ENCODE results near the gene RICTOR. TPM values are rescaled to one million over a fixed set of nuclear protein-coding genes. Genes with fewer than 3 reads are reported as not detected.
A peak's percentile ranks its signal among the peaks of the same experiment; 100 is the strongest.

RICTOR gene, protein sequence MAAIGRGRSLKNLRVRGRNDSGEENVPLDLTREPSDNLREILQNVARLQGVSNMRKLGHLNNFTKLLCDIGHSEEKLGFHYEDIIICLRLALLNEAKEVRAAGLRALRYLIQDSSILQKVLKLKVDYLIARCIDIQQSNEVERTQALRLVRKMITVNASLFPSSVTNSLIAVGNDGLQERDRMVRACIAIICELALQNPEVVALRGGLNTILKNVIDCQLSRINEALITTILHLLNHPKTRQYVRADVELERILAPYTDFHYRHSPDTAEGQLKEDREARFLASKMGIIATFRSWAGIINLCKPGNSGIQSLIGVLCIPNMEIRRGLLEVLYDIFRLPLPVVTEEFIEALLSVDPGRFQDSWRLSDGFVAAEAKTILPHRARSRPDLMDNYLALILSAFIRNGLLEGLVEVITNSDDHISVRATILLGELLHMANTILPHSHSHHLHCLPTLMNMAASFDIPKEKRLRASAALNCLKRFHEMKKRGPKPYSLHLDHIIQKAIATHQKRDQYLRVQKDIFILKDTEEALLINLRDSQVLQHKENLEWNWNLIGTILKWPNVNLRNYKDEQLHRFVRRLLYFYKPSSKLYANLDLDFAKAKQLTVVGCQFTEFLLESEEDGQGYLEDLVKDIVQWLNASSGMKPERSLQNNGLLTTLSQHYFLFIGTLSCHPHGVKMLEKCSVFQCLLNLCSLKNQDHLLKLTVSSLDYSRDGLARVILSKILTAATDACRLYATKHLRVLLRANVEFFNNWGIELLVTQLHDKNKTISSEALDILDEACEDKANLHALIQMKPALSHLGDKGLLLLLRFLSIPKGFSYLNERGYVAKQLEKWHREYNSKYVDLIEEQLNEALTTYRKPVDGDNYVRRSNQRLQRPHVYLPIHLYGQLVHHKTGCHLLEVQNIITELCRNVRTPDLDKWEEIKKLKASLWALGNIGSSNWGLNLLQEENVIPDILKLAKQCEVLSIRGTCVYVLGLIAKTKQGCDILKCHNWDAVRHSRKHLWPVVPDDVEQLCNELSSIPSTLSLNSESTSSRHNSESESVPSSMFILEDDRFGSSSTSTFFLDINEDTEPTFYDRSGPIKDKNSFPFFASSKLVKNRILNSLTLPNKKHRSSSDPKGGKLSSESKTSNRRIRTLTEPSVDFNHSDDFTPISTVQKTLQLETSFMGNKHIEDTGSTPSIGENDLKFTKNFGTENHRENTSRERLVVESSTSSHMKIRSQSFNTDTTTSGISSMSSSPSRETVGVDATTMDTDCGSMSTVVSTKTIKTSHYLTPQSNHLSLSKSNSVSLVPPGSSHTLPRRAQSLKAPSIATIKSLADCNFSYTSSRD (N-terminal part only)
- total RNA-seq: 43.8 TPM
- 3.4 TPM for polyA plus RNA-seq (ENCODE audit: insufficient read depth, low read depth, low replicate concordance)
- long read RNA-seq, donor 1: 0 reads
- long read RNA-seq, donor 2: 0 reads
- long read RNA-seq, donor 3: 0 reads
- long read RNA-seq, donor 4: 0 reads
- long read RNA-seq, donor 5: 0 reads
- long read RNA-seq, donor 6, partial matches to known transcripts: 0 of 1 reads
- long read RNA-seq, donor 6, other reads (novel, unspliced or antisense): 0 of 1 reads
- long read RNA-seq, donor 7, full-length matches to known transcripts: 2 of 8 reads
- long read RNA-seq, donor 7, partial matches to known transcripts: 1 of 8 reads
- long read RNA-seq, donor 7, other reads (novel, unspliced or antisense): 5 of 8 reads
- long read RNA-seq, donor 8: 0 reads
- long read RNA-seq, donor 9: 0 reads
- long read RNA-seq, donor 10: 0 reads

- no peak for FAIRE-seq
- H3K27ac ChIP-seq (ENCODE audit: low read depth in 2 of 2, low read length in 2 of 2): peak within 1 kb of the TSS; percentile 98
- intact Hi-C loops (cut with DNase I): no loop called here
Measured at GRCh38 chr5:39074017-39074814, at the start of gene RICTOR. TSS of gene RICTOR (minus strand) at chr5:39074399. CDS start at chr5:39074377, 22 bp downstream.

DNA sequence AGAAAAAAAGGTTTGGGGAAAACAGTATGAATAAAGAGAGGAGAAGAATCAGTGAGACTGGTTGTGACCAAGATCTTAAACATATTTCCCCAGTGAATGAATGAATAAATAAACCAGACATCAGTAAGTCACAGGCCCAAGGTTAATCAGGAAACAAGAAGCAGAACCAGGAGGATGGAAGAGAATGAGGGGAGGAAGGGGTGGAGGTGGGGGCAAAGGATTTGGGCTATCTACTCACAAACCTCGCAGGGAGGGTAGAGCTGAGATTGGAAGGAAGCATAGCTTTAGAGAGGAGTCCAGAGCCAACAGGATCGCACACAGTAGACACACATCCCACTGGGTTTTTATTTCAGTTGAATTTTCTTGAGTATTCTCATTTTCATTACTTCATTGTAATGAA, 47.7 kb upstream of the RICTOR start:
- intact Hi-C loops (cut with DNase I): no loop called here
- Histone ChIP-seq H3K9me3 (ENCODE audit: control insufficient read depth in 2 of 3, insufficient read depth in 1 of 3, low read length in 3 of 3) (no peaks in the 10 kb centered on the region), H3K4me1 (ENCODE audit: control insufficient read depth in 2 of 3, insufficient read depth in 2 of 3, low read depth in 1 of 3, low read length in 3 of 3) (no peaks in the 10 kb centered on the region), H3K27ac (ENCODE audit: low read depth in 2 of 2, low read length in 2 of 2) (no peak overlapping the region), H3K4me3 (ENCODE audit: low read length in 3 of 3) (no peak overlapping the region), H3K27me3 (ENCODE audit: control insufficient read depth, insufficient read depth, low read length) (no peaks in the 10 kb centered on the region), H3K9ac (ENCODE audit: low read length in 3 of 3) (no peak overlapping the region), H3K36me3 (ENCODE audit: control insufficient read depth in 2 of 3, insufficient read depth in 3 of 3, low read length in 3 of 3) (no peaks in the 10 kb centered on the region)
- TF ChIP-seq CTCF (IDR thresholded peaks at IDR 0.05; ENCODE audit: borderline replicate concordance, extremely low read depth, insufficient read depth): no peak
- FAIRE-seq (no peak), DNase-seq (no peak)

More at GRCh38 chr5:39074017-39074814, at the start of gene RICTOR:
- Histone ChIP-seq H3K36me3 (ENCODE audit: control insufficient read depth in 2 of 3, insufficient read depth in 3 of 3, low read length in 3 of 3) (no peaks in the 10 kb centered on the region), H3K27me3 (ENCODE audit: control insufficient read depth, insufficient read depth, low read length) (no peaks in the 10 kb centered on the region), H3K9ac (ENCODE audit: low read length in 3 of 3) (peak within 1 kb of the TSS; percentile 77 to 87 (median 87)), H3K9me3 (ENCODE audit: control insufficient read depth in 2 of 3, insufficient read depth in 1 of 3, low read length in 3 of 3) (no peaks in the 10 kb centered on the region), H3K4me3 (ENCODE audit: low read length in 3 of 3) (peak within 1 kb of the TSS; percentile 77 to 94 (median 93)), H3K4me1 (ENCODE audit: control insufficient read depth in 2 of 3, insufficient read depth in 2 of 3, low read depth in 1 of 3, low read length in 3 of 3) (peaks cover 0 to 13% (median 3%) of the 10 kb centered on the region in 3 donors)
- peak; percentile 93 to 96 (median 93) for DNase-seq
- TF ChIP-seq CTCF (IDR thresholded peaks at IDR 0.05; ENCODE audit: borderline replicate concordance, extremely low read depth, insufficient read depth): no peak
